Measurements from ENCODE around the gene LGALS3. TPM values are rescaled to one million over a fixed set of nuclear protein-coding genes. Genes with fewer than 3 reads are reported as not detected.

The LGALS3 gene
- total RNA-seq, 2 donors from 2014 or later = 178 to 184 TPM

- H3K36me3 ChIP-seq = no peaks in the 10 kb centered on the region
- H3K4me3 ChIP-seq = peak overlapping the region in 1 of 2 donors; percentile 59
- no peak for DNase-seq (ENCODE audit: low spot score)
- H3K9me3 ChIP-seq = no peaks in the 10 kb centered on the region
- H3K4me1 ChIP-seq = peaks cover 0 to 12% of the 10 kb centered on the region in 2 donors
- TF ChIP-seq CTCF (IDR thresholded peaks at IDR 0.05) = no peak
- no peak overlapping the region for H3K27ac ChIP-seq
- H3K27me3 ChIP-seq = no peaks in the 10 kb centered on the region
Observed at GRCh38 chr14:55190906-55191202, 61.8 kb downstream of the LGALS3 start.

DNA sequence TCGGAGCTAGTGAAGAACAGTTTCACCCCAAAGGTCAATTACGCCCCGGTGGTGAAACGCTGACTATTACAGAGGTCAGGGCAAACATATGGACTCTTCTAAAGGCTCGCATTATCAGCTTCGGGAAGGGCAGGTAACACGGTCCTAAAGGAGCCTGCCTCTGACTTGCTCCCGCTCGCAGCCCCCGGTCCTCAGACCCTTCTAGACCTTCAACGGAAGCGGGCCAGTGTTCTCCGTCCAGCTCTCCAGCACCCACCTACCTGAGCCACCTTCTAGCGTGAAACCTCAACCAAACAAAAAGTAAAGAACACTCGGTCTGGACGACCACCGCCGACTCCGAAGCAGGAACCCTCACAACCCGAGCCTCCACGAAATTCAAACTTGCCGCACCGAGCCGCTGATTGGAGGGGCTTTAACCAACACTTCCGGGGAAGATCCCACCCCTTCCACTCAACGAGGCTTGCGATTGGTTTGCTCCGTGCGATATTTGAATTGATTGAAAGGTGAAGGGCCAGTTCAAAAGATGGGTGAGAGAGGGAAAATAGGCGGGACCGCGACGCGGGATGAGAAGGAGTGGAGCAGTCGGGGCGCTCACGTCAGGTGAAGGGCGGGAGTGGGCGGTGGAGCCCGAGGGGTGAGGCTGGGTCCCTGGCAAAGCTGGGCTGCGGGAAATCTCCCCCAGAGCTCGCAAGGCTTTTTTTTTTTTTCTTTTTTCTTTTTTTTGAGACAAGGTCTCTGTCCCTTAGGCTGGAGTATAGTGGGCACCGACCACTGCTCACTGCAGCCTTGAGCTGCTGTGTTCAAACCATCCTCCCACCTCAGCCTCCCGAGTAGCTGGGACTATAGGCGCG lies 62.4 kb downstream of the LGALS3 start, which contains the start of gene DLGAP5:
Gene DLGAP5, minus strand, starts transcription at position 383 of the 851 bp plus-strand sequence. CDS start 2,406 bp downstream, outside the sequence.
- TF ChIP-seq CTCF (IDR thresholded peaks at IDR 0.05) = no peak
- Histone ChIP-seq H3K27me3 (no peaks in the 10 kb centered on the region), H3K36me3 (no peaks in the 10 kb centered on the region), H3K27ac (peak within 1 kb of the TSS in 1 of 2 donors; percentile 66), H3K9me3 (no peaks in the 10 kb centered on the region), H3K4me1 (peaks cover 0 to 12% of the 10 kb centered on the region in 2 donors), H3K4me3 (peak within 1 kb of the TSS; percentile 48 to 59)
- DNase-seq (ENCODE audit: low spot score) = peak; percentile 95

- Histone ChIP-seq H3K27ac (peak overlapping the region in 1 of 2 donors; percentile 66), H3K27me3 (no peaks in the 10 kb centered on the region), H3K4me3 (peak overlapping the region; percentile 48 to 59), H3K4me1 (peaks cover 0 to 12% of the 10 kb centered on the region in 2 donors), H3K36me3 (no peaks in the 10 kb centered on the region), H3K9me3 (no peaks in the 10 kb centered on the region)
- no peak for TF ChIP-seq CTCF (IDR thresholded peaks at IDR 0.05)
- DNase-seq (ENCODE audit: low spot score) = no peak
Observed at GRCh38 chr14:55192054-55192621, 63.1 kb downstream of the LGALS3 start.

DNA sequence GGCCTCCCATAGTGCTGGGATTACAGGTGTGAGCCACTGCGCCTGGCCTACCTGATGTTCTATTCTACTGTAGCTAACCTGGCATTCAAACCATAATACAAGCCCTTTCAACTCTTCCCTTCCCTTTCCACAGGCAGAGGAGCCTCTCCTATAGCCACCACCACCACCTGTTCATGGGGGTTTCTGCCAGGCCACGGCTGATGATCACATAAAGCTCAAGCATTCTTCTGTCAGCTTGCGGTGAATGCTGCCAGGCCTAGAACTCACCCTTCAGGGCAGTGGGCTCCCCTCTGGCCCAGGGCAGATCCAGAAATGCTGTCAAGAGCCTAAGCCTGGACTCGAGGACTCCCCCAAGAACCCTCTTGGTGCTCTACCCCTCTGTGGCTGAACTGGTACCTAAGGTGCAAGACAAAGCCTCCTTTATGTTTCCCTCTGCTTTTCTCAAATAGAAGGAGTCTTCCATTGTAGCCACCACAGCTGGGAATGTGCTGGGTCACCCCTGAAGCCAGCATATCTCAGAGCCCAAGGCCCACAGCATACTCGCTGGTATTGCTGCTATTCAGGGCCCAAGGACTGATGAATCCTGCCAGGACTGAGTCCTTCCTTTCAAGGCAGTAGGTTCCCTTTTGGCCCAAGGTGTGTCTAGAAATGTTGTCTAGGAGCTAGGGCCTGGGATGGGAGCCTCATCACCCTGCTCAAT lies 65.8 kb downstream of the LGALS3 start:
- H3K9me3 ChIP-seq = no peaks in the 10 kb centered on the region
- TF ChIP-seq CTCF (IDR thresholded peaks at IDR 0.05) = no peak
- no peak overlapping the region for H3K27ac ChIP-seq
- no peak for DNase-seq (ENCODE audit: low spot score)
- no peaks in the 10 kb centered on the region for H3K36me3 ChIP-seq
- peaks cover 0 to 12% of the 10 kb centered on the region in 2 donors for H3K4me1 ChIP-seq
- H3K27me3 ChIP-seq = no peaks in the 10 kb centered on the region
- H3K4me3 ChIP-seq = no peak overlapping the region

Other genes starting within 250 kb of the LGALS3 start
- gene GCH1, start 226.4 kb upstream of the LGALS3 start, total RNA-seq = 1 to 10 TPM; 2.4 to 3.8 TPM
- gene WDHD1, start 102.2 kb upstream of the LGALS3 start, total RNA-seq = under 1 TPM; 0.59 to 0.94 TPM
- gene SOCS4, start 102.0 kb upstream of the LGALS3 start, total RNA-seq = 10 to 100 TPM; 13.1 to 13.6 TPM
- gene MAPK1IP1L, start 77.6 kb upstream of the LGALS3 start, total RNA-seq = 100 to 1,000 TPM in 1 of 2 donors, 10 to 100 TPM in 1; 81.2 to 111 TPM
- gene DLGAP5, start 62.3 kb downstream of the LGALS3 start, total RNA-seq = 1 to 10 TPM in 1 of 2 donors, under 1 TPM in 1; 0.08 to 1.2 TPM
- 10 to 100 TPM; 26.0 to 32.7 TPM for gene FBXO34, start 142.2 kb downstream of the LGALS3 start, total RNA-seq